Stomach (tissue), 9 donors: Measurements from ENCODE around the gene TLR9. TPM values are rescaled to one million over a fixed set of nuclear protein-coding genes. Genes with fewer than 3 reads are reported as not detected.

Source experiments
- DNase-seq, 2 donors: peaks; one replicate each; pipeline versions ENCODE4 v3.0.0 to v3.0.0-alpha.2; 2013 to 2019
- H3K27ac ChIP-seq, 5 donors: fragments of 200-600 bp in 4 of 5; sonication (generic) in 4 of 5; one replicate each; pipeline ENCODE4 v1.5.1; 2013 to 2019; ENCODE audit warnings: mild to moderate bottlenecking in 1 of 5, moderate library complexity in 1 of 5
- H3K27me3 ChIP-seq, 3 donors: fragments of 200-600 bp; sonication (generic); one replicate each; pipeline ENCODE4 v1.5.1; 2017 to 2019; ENCODE audit warnings: mixed run types in 1 of 3
- H3K36me3 ChIP-seq, 4 donors: fragments of 200-600 bp; sonication (generic); 1 replicate in 3 of 4; 2 replicates in 1 of 4; pipeline ENCODE4 v1.5.1; 2016 to 2019
- H3K4me1 ChIP-seq, 4 donors: fragments of 200-600 bp; sonication (generic); one replicate each; pipeline ENCODE4 v1.5.1; 2016 to 2019
- H3K4me3 ChIP-seq, 4 donors: fragments of 200-600 bp; sonication (generic) in 3 of 4; one replicate each; pipeline ENCODE4 v1.5.1; 2016 to 2019; ENCODE audit warnings: mild to moderate bottlenecking in 1 of 4
- H3K9me3 ChIP-seq, 4 donors: fragments of 200-600 bp; sonication (generic); one replicate each; pipeline ENCODE4 v1.5.1; 2016 to 2019
- EP300 ChIP-seq: sonication (generic); formaldehyde crosslinking; IDR thresholded peaks from one replicate; pipeline ENCODE4 v1.6.1; 2017; ENCODE audit warnings: antibody characterized with exemption
- POLR2A ChIP-seq, 4 donors: fragments of 450-650 bp; IDR thresholded peaks; one replicate each; pipeline ENCODE4 v1.6.1; 2016; ENCODE audit warnings: antibody characterized with exemption in 4 of 4, control low read depth in 2 of 4, mild to moderate bottlenecking in 1 of 4, moderate library complexity in 1 of 4
- POLR2AphosphoS5 ChIP-seq, 3 donors: sonication (generic); formaldehyde crosslinking; IDR thresholded peaks; one replicate each; pipeline ENCODE4 v1.6.1; 2016; ENCODE audit warnings: antibody characterized with exemption in 3 of 3
- WGBS, 5 donors: extraction: QIAGEN DNeasy Blood & Tissue Kit in 3 of 5; methylation state at CpG; one replicate each; pipeline versions ENCODE4 v1.1.5 to v1.1.7; 2013 to 2018; 5-methylcytosine and 5-hydroxymethylcytosine counted together
- intact Hi-C: fragments of 100-400 bp; cut with DNase I; formaldehyde crosslinking; loops from one replicate; pipeline ENCODE4 v1.15.1; 2023; ENCODE audit warnings: low total_unique reads
- polyA plus RNA-seq, 3 donors: library from polyadenylated mRNA; stranded (reverse); fragments of 200-250 nt; gene quantifications; one replicate each; pipeline ENCODE4 v1.2.3, GENCODE V29; 2013
- total RNA-seq, 5 donors: library from RNA; depleted of rRNA; stranded (reverse); fragments of >200 nt; gene quantifications; one replicate each; pipeline versions ENCODE4 v1.1.0 to v1.2.3, GENCODE V29; 2014 to 2016
- TF ChIP-seq, protein P1 (sequence below), 7 experiments: fragments of 450-650 bp in 4 of 7; fragments of 200-600 bp in 3 of 7; sonication (generic) in 3 of 7; IDR thresholded peaks; one replicate each; pipeline ENCODE4 v1.5.1; 2016 to 2019; ENCODE audit warnings: antibody characterized with exemption in 7 of 7, control low read depth in 2 of 7, mild to moderate bottlenecking in 1 of 7
- donor health status: healthy with polysubstance abuse.
- donor health status: Bipolar disorder and iron deficiency.
- donor health status: healthy.

TLR9 gene
- total and polyA plus RNA-seq, 8 donors: 0.18 TPM; not detected in 7

DNA sequence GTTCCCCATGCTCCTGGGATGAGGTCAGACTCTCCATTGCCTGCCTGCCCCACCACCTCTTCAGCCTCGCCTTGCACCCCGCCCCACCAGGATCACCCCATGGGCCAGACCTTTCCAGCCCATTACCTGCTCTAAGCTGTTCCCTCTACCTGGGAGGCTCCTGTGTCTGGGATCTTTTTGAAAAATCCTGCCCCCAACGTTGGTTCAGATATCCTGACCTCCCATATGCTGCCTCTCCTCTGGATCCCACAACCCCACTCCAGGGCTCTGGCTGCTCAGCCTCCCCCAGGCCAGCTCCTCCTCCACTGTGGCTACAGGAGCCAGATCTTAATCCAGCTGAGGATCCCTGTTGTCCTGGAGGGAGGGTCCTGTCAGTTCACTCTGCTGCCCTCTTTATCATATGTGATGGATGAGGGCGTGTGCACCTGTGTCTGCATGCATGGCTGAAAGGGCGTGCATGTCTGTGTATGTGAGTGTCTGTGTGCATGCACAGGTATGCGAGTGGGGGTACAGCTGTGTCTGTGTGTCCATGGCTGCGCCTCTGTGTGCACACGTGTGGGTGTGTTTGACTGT is 49.2 kb downstream of the TLR9 start:
- TF ChIP-seq EP300 (no peak), POLR2A (IDR thresholded peaks at IDR 0.05) (no peak), POLR2AphosphoS5 (IDR thresholded peaks at IDR 0.05) (no peak)
- TF ChIP-seq, protein P1, sequence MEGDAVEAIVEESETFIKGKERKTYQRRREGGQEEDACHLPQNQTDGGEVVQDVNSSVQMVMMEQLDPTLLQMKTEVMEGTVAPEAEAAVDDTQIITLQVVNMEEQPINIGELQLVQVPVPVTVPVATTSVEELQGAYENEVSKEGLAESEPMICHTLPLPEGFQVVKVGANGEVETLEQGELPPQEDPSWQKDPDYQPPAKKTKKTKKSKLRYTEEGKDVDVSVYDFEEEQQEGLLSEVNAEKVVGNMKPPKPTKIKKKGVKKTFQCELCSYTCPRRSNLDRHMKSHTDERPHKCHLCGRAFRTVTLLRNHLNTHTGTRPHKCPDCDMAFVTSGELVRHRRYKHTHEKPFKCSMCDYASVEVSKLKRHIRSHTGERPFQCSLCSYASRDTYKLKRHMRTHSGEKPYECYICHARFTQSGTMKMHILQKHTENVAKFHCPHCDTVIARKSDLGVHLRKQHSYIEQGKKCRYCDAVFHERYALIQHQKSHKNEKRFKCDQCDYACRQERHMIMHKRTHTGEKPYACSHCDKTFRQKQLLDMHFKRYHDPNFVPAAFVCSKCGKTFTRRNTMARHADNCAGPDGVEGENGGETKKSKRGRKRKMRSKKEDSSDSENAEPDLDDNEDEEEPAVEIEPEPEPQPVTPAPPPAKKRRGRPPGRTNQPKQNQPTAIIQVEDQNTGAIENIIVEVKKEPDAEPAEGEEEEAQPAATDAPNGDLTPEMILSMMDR (IDR thresholded peaks at IDR 0.05): no peak
- Histone ChIP-seq H3K27me3 (no peaks in the 10 kb centered on the region), H3K4me3 (no peak overlapping the region), H3K4me1 (peaks cover 0 to 14% (median 11%) of the 10 kb centered on the region in 4 donors), H3K27ac (no peak overlapping the region), H3K9me3 (no peaks in the 10 kb centered on the region), H3K36me3 (no peaks in the 10 kb centered on the region)
- no peak for DNase-seq
- 81 to 88% (median 83%) methylated on average over 7 to 8 of the region's 8 CpGs for WGBS, 5 donors
- intact Hi-C loops: no loop called here

DNA sequence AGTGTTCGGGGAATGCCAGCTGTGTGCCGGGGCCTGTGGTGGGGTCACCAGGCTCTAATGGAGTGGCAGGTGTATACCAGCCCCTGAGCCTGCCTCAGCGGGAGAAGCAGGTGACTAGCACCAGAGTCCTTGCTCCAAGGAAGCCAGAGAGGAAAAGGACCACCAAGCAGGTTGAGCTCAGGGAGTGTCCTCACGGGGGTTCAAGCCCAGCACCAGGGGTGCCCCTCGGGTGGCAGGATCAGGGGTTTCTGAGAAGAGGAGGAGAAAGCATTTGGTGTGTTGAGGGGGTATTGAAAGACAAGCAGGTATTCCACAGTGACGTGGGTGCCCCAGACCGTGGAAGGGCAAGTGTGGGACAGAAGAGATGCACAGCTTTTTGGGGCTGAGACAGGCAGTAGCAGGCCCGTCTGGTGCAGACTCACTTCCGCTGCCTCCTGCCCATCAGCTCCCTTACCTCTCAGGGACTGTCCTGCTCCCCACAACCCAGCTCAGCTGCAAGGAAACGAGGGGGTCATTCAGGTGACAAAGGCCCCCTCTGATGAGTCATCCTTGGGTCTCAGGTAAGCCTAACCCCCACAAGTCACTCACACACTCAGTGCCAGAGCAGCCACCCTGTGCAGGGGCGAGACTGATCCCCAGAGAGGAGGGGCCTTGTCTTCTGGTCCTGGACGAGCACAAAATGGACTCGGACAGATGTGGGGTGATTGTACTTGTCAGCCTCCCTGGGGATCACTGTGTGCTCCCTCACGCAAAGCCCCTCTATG is 49.8 kb downstream of the TLR9 start:
- Histone ChIP-seq H3K4me3 (no peak overlapping the region), H3K27ac (no peak overlapping the region), H3K36me3 (no peaks in the 10 kb centered on the region), H3K9me3 (no peaks in the 10 kb centered on the region), H3K4me1 (peaks cover 0 to 14% (median 11%) of the 10 kb centered on the region in 4 donors), H3K27me3 (no peaks in the 10 kb centered on the region)
- DNase-seq: no peak
- 87 to 95% (median 92%) methylated on average over 14 of the region's 14 CpGs for WGBS, 5 donors
- TF ChIP-seq, protein P1 (IDR thresholded peaks at IDR 0.05): no peak
- TF ChIP-seq EP300 (no peak), POLR2AphosphoS5 (IDR thresholded peaks at IDR 0.05) (no peak), POLR2A (IDR thresholded peaks at IDR 0.05) (no peak)
- intact Hi-C loops: no loop called here

DNA sequence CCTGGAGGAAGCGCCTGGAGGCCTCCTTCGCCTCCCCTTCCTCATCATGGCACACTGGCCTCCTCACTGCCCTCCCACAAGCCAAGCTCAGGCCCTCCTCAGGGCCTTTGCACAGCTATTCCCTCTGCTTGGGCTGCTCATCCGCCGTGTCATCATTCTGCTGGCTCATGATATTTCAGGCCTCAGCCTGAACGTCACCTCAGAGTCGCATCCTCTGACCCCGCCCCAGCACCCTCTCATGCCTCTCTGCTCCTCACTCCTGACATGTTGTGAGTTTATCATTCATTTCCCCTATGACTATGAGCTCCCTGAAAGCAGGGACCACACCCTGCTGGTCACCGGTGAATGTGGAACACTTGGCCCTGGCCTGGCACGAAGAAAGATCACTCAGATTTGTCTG is 50.5 kb downstream of the TLR9 start:
- Histone ChIP-seq H3K4me3 (no peak overlapping the region), H3K27ac (no peak overlapping the region), H3K27me3 (no peaks in the 10 kb centered on the region), H3K9me3 (no peaks in the 10 kb centered on the region), H3K36me3 (no peaks in the 10 kb centered on the region), H3K4me1 (peaks cover 0 to 14% (median 11%) of the 10 kb centered on the region in 4 donors)
- WGBS, 5 donors: 85 to 91% (median 89%) methylated on average over 9 of the region's 9 CpGs
- TF ChIP-seq, protein P1 (IDR thresholded peaks at IDR 0.05): no peak
- TF ChIP-seq POLR2AphosphoS5 (IDR thresholded peaks at IDR 0.05) (no peak), EP300 (no peak), POLR2A (IDR thresholded peaks at IDR 0.05) (no peak)
- intact Hi-C loops: no loop called here
- DNase-seq: no peak

DNA sequence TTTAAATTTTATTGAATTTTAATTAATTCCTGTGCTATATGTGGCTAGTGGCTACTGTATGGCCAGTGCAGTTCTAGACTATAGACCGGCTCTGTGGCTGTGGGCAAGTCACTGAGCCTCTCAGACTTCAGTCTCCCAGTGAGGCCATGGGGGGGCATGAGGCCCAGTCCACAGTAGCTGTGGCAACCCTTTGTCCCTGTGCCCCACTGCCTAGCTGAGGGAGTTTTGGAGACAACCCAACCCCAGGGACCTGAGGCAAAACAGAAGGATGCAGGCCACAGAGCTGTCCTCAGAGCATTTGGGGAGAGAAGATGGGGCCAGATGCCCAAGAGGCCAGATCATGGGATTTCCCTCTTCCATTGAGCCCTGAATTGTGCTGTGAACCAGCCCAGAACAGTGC is 52.3 kb downstream of the TLR9 start:
- Histone ChIP-seq H3K27ac (no peak overlapping the region), H3K36me3 (no peaks in the 10 kb centered on the region), H3K9me3 (no peaks in the 10 kb centered on the region), H3K4me1 (peaks cover 0 to 14% (median 11%) of the 10 kb centered on the region in 4 donors), H3K27me3 (no peaks in the 10 kb centered on the region), H3K4me3 (no peak overlapping the region)
- intact Hi-C loops: no loop called here
- TF ChIP-seq, protein P1 (IDR thresholded peaks at IDR 0.05): no peak
- no peak for TF ChIP-seq POLR2AphosphoS5 (IDR thresholded peaks at IDR 0.05)
- TF ChIP-seq POLR2A (IDR thresholded peaks at IDR 0.05): no peak
- no peak for TF ChIP-seq EP300
- 86 to 100% (median 90%) methylated on average over 1 of the region's 1 CpG for WGBS, 5 donors
- no peak for DNase-seq
